ENCODE measurements around the gene BCL2L2.

Gene BCL2L2

DNA sequence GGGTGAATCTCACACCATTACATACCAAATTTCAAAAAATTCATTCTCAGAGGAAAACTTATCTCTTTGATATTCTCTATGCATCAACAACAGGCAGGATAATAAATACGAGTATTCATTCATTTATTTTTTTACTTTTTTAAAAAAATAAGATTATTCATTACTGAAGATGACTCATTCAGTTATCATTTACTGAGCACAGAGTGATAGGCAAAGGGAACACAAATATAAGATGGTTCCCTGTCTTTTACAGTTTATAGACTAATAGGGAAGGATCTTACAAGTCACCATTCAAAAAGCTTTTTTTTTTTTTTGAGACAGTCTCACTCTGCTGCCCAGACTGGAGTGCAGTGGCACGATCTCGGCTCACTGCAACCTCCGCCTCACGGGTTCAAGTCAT is 9.7 kb downstream of the BCL2L2 start:
- no peak for ATAC-seq
- TF ChIP-seq CSRNP3 (CRISPR knock-in tag; IDR thresholded peaks at IDR 0.05) (no peak), ESRRG (CRISPR knock-in tag; IDR thresholded peaks at IDR 0.05) (no peak), OSR1 (CRISPR knock-in tag; IDR thresholded peaks at IDR 0.05) (no peak), TCF4 (CRISPR knock-in tag; IDR thresholded peaks at IDR 0.05; ENCODE audit: borderline replicate concordance) (no peak), ISL1 (CRISPR knock-in tag; IDR thresholded peaks at IDR 0.05) (no peak), RARB (CRISPR knock-in tag; IDR thresholded peaks at IDR 0.05) (no peak), CREB5 (CRISPR knock-in tag; IDR thresholded peaks at IDR 0.05; ENCODE audit: low read depth) (no peak), ZNF565 (CRISPR knock-in tag; conservative IDR thresholded peaks at IDR 0.05; ENCODE audit: low read depth) (no peak), ZNF8 (CRISPR knock-in tag; IDR thresholded peaks at IDR 0.05) (no peak)

DNA sequence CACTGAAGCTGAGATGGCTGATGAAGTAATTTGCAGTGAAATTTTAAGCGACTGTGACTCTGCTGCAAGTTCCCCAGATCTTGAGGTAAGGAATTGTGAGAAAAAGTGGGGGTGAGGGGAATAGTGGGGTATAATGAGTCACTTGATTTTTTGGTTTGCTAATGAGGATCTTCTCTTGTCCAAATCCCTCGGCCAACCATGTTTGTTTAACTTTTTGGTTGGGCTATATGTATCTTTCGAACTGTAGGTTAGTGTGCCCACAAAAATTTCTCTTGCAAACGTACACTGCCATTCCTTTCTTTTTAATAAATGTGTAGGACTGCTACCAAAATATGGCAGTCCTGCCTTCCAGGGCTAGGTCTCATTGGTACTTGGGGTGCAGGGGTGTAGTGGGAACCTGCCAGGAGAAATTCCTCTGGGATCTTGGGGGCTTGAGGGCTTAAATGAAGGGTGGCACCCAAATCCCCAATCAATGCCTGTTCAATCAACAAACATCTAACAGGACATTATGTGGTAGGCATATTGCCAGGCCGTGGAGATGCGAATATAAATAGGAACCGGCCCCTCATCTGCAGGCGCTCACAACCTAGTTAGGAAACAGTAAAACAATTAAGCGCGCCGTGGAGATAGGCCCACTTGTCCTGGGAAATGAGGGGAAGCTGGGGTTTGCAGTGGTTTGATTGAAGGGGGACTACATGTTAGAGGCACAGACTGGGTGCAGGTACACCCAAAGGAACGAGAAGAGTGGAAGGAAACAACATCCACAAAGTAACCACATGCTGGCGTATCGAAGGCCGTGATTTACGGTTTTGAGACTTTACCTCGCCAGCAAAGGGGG is 13.3 kb downstream of the BCL2L2 start:
- no peak for TF ChIP-seq ISL1 (CRISPR knock-in tag; IDR thresholded peaks at IDR 0.05)
- no peak for TF ChIP-seq GLIS3 (CRISPR knock-in tag; IDR thresholded peaks at IDR 0.05)
- no peak for ATAC-seq

DNA sequence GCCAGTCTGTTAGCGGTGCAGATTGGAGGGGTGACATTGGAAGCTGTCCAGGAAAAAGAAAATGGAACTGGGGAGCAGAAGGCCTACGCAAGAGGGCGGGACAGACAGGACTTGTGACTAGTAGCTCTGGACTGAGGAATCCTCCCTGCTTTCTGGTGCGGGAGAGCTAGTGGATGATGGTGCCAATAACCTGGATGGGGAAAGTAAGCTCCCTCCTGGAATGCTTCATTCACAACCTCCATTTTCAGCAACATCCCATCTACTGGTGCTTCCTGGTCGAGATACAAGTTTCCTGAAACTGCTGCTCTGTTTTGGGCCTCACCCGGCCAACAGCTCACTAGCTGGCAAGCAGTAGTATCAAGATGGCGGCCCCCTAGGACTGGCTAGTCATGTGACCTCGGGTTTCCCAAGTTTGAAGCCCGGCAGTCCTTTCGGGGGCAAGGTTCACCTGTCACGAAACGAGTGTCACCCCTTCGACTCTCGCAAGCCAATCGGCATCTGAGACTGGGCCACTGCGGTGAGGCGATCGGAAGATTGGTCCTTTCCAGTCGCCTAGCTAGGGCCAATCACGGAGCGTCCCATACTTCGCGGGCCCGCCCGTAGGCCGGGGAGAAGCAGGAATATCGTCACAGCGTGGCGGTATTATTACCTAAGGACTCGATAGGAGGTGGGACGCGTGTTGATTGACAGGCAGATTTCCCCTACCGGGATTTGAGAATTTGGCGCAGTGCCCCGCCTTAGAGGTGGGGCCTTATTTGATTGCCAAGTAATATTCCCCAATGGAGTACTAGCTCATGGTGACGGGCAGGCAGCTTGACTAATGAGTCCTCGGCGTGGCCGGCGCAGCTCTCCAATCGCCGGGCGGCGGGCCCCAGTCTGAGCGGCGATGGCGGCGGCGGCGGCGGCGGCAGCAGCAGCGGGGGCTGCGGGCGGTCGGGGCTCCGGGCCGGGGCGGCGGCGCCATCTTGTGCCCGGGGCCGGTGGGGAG is 14.2 kb downstream of the BCL2L2 start, which contains the start of gene PABPN1:
Gene PABPN1 (plus strand): TSS at position 874 of the 988 bp plus-strand sequence. CDS start 13 bp downstream, at position 887.
- no peak for TF ChIP-seq CREB5 (CRISPR knock-in tag; IDR thresholded peaks at IDR 0.05; ENCODE audit: low read depth)
- TF ChIP-seq CSDC2 (CRISPR knock-in tag; IDR thresholded peaks at IDR 0.05) = peak; percentile 92; the same call in 1 of the 2 replicates
- TF ChIP-seq ZNF8 (CRISPR knock-in tag; IDR thresholded peaks at IDR 0.05) = no peak
- peak; percentile 41; the same call in 1 of the 2 replicates for TF ChIP-seq ZC3H10 (CRISPR knock-in tag; IDR thresholded peaks at IDR 0.05)
- TF ChIP-seq ZFP3 (CRISPR knock-in tag; IDR thresholded peaks at IDR 0.05) = 0 out of 2 replicates have a peak, but pooled peaks have one; percentile 50
- TF ChIP-seq SNAI2 (CRISPR knock-in tag; IDR thresholded peaks at IDR 0.05) = peak; percentile 77; the same call in 1 of the 2 replicates
- peak; percentile 95 for ATAC-seq

DNA sequence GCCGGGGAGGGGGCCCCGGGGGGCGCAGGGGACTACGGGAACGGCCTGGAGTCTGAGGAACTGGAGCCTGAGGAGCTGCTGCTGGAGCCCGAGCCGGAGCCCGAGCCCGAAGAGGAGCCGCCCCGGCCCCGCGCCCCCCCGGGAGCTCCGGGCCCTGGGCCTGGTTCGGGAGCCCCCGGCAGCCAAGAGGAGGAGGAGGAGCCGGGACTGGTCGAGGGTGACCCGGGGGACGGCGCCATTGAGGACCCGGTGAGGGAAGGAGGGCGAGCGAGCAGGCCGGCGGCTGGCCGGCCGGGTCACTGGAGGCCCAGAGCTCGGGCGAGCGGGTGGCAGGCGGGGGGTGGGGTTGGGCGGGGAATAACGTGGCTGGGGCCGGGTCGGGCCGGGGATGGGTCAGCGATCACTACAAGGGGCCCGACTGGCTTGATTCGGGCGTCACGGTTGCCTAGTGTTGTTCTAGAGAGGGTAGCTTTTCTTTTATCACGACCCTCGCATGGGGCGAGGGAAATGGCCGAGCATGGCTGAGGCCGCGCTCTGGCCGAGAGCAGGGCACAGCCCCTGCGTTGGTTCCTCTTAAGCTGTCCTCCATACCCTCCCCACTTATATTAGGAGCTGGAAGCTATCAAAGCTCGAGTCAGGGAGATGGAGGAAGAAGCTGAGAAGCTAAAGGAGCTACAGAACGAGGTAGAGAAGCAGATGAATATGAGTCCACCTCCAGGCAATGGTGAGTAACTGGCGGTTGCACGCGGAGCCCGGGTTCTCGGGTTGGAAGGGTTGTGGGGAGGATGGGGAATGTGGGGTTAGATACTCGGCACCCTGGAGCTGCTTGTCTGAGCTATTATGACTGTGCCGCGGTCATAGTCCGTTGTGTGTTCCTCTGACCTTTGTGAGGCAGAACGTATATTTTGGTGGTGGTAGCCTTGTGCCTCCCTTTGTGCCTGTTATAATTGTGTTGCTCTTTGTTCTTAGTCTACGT is 15.2 kb downstream of the BCL2L2 start:
- peak; percentile 46 for ATAC-seq
- TF ChIP-seq ESRRG (CRISPR knock-in tag; IDR thresholded peaks at IDR 0.05) = no peak
- TF ChIP-seq CREB5 (CRISPR knock-in tag; IDR thresholded peaks at IDR 0.05; ENCODE audit: low read depth) = no peak
- TF ChIP-seq OSR1 (CRISPR knock-in tag; IDR thresholded peaks at IDR 0.05) = no peak
- no peak for TF ChIP-seq SNAI2 (CRISPR knock-in tag; IDR thresholded peaks at IDR 0.05)
- TF ChIP-seq, protein P1, sequence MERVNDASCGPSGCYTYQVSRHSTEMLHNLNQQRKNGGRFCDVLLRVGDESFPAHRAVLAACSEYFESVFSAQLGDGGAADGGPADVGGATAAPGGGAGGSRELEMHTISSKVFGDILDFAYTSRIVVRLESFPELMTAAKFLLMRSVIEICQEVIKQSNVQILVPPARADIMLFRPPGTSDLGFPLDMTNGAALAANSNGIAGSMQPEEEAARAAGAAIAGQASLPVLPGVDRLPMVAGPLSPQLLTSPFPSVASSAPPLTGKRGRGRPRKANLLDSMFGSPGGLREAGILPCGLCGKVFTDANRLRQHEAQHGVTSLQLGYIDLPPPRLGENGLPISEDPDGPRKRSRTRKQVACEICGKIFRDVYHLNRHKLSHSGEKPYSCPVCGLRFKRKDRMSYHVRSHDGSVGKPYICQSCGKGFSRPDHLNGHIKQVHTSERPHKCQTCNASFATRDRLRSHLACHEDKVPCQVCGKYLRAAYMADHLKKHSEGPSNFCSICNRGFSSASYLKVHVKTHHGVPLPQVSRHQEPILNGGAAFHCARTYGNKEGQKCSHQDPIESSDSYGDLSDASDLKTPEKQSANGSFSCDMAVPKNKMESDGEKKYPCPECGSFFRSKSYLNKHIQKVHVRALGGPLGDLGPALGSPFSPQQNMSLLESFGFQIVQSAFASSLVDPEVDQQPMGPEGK (CRISPR knock-in tag; IDR thresholded peaks at IDR 0.05; ENCODE audit: borderline replicate concordance) = no peak
- no peak for TF ChIP-seq ZNF565 (CRISPR knock-in tag; conservative IDR thresholded peaks at IDR 0.05; ENCODE audit: low read depth)
- TF ChIP-seq ISL1 (CRISPR knock-in tag; IDR thresholded peaks at IDR 0.05) = no peak
- TF ChIP-seq RARB (CRISPR knock-in tag; IDR thresholded peaks at IDR 0.05) = no peak
- TF ChIP-seq PPARA (CRISPR knock-in tag; IDR thresholded peaks at IDR 0.05; ENCODE audit: borderline replicate concordance) = no peak
- no peak for TF ChIP-seq CSRNP3 (CRISPR knock-in tag; IDR thresholded peaks at IDR 0.05)
- TF ChIP-seq, protein P2, sequence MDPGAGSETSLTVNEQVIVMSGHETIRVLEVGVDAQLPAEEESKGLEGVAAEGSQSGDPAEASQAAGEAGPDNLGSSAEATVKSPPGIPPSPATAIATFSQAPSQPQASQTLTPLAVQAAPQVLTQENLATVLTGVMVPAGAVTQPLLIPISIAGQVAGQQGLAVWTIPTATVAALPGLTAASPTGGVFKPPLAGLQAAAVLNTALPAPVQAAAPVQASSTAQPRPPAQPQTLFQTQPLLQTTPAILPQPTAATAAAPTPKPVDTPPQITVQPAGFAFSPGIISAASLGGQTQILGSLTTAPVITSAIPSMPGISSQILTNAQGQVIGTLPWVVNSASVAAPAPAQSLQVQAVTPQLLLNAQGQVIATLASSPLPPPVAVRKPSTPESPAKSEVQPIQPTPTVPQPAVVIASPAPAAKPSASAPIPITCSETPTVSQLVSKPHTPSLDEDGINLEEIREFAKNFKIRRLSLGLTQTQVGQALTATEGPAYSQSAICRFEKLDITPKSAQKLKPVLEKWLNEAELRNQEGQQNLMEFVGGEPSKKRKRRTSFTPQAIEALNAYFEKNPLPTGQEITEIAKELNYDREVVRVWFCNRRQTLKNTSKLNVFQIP (CRISPR knock-in tag; IDR thresholded peaks at IDR 0.05; ENCODE audit: borderline replicate concordance, low read depth) = no peak
- TF ChIP-seq CSDC2 (CRISPR knock-in tag; IDR thresholded peaks at IDR 0.05) = no peak
- no peak; the same call in 1 of the 2 replicates for TF ChIP-seq GLIS3 (CRISPR knock-in tag; IDR thresholded peaks at IDR 0.05)
- no peak for TF ChIP-seq ZNF70 (CRISPR knock-in tag; IDR thresholded peaks at IDR 0.05)
